MM.1S (cell line): ENCODE data around the gene PLAAT3.

Source experiments
- CTCF ChIP-seq: fragments of 300-600 bp; sonication (generic); IDR thresholded peaks from 2 replicates; pipeline ENCODE4 v1.5.1; 2016; ENCODE audit warnings: antibody characterized with exemption, low read length, mixed read lengths
- EZH2 ChIP-seq: fragments of 300-600 bp; sonication (generic); optimal IDR thresholded peaks from 2 replicates; pipeline ENCODE3; 2017; ENCODE audit warnings: low read depth, mild to moderate bottlenecking, antibody characterized with exemption, low read length, mixed read lengths
- EZH2phosphoT487 ChIP-seq: fragments of 300-600 bp; sonication (generic); IDR thresholded peaks from 2 replicates; pipeline ENCODE4 v1.6.1; 2018; ENCODE audit warnings: antibody characterized with exemption, low read length

GRCh38 chr11:63573881-63574855 lies 40.1 kb downstream of the PLAAT3 start:
- TF ChIP-seq CTCF = peak; percentile 36
- TF ChIP-seq EZH2phosphoT487 = no peak
- no peak for TF ChIP-seq EZH2
